Measurements from ENCODE around the gene SIAH2.

DNA sequence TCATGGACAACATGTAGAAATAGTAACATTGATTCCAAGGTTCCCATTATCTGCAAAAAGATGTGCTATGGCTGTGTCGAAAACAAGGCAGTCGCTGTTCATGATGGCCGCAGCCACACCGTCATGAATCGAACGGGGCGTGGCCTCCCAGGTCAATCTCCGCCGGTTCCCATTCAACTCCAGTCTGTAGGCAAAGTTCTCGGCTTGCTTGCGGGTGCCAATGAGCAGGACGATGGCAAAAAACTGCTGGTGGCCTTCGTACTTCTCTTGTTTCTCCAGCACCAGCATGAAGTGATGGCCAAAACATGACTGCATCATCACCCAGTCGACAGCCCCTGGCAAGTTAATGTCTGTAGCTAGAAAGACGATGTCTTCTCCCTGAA is 20.8 kb downstream of the SIAH2 start:
- TF ChIP-seq, protein P1, sequence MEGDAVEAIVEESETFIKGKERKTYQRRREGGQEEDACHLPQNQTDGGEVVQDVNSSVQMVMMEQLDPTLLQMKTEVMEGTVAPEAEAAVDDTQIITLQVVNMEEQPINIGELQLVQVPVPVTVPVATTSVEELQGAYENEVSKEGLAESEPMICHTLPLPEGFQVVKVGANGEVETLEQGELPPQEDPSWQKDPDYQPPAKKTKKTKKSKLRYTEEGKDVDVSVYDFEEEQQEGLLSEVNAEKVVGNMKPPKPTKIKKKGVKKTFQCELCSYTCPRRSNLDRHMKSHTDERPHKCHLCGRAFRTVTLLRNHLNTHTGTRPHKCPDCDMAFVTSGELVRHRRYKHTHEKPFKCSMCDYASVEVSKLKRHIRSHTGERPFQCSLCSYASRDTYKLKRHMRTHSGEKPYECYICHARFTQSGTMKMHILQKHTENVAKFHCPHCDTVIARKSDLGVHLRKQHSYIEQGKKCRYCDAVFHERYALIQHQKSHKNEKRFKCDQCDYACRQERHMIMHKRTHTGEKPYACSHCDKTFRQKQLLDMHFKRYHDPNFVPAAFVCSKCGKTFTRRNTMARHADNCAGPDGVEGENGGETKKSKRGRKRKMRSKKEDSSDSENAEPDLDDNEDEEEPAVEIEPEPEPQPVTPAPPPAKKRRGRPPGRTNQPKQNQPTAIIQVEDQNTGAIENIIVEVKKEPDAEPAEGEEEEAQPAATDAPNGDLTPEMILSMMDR (conservative IDR thresholded peaks at IDR 0.05; ENCODE audit: low read depth in 2 of 2) = no peak
- TF ChIP-seq CREB1 (CRISPR knock-in tag; IDR thresholded peaks at IDR 0.05; ENCODE audit: low read depth) (no peak), EZH2phosphoT487 (IDR thresholded peaks at IDR 0.05; ENCODE audit: unreplicated experiment) (no peak), ETS1 (IDR thresholded peaks at IDR 0.05) (no peak), POLR2AphosphoS5 (IDR thresholded peaks at IDR 0.05; ENCODE audit: low read depth) (no peak), ZNF114 (CRISPR knock-in tag; IDR thresholded peaks at IDR 0.05) (no peak), REST (IDR thresholded peaks at IDR 0.05; ENCODE audit: unreplicated experiment) (no peak), EZH2 (IDR thresholded peaks at IDR 0.05; ENCODE audit: low read depth, unreplicated experiment) (no peak), ZNF331 (CRISPR knock-in tag; IDR thresholded peaks at IDR 0.05; ENCODE audit: low read depth) (no peak)
